OCI-M2 (cell line): ENCODE results near the gene CDC42BPG.

Experiments used
- DNase-seq: peaks from one replicate; lab custom pipeline; 2025; ENCODE audit not compliant: unreplicated experiment; lab: John Stamatoyannopoulos, UW

The CDC42BPG gene

GRCh38 chr11:64844330-64845128 is at the start of gene CDC42BPG:
Gene CDC42BPG, minus strand, starts transcription at chr11:64844653. Its CDS starts 84 bp downstream, at chr11:64844569.
- DNase-seq: no peak

DNA sequence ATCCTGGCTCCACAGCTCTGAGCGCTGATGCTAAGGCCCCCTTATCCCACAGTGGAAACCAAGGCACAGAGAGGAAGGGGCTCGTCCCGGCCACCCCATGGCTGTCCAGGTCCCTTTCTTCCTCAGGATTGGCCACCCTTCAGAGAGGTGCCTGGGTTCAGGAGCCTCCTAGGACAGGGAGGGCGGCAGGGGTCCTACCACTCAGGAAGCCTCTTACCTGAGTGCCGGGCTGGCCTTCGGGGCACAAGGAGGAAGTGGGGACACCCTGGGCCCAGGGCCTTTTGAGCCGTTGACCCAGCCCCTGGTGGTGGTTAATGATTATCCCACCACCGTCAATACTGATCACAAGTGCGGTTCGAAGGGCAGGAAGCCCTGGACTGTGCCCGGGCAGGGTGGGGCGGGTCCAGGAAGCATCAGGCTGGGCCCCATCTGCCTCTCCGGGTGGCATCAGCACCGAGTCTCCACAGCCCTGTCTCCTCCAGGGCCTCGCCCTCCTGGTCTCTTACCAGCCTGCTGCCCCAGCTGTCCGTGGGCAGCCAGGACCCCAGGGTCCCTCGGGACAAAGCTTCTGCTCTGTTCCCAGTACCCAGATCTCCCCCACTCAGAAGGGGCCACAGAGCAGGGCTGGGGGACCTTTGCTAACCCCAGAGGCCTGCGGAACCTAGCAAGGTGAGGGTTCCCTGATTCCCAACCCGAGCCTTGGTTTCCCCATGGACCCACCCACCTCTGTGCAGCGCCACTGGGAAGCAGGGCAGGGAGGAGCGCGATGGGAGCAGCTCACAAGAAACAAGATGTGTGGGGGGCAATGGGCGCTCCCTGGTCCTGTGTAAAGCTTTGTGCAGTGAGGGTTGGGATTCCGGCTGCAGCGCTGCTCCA is 49.0 kb upstream of the CDC42BPG start:
- DNase-seq: no peak

DNA sequence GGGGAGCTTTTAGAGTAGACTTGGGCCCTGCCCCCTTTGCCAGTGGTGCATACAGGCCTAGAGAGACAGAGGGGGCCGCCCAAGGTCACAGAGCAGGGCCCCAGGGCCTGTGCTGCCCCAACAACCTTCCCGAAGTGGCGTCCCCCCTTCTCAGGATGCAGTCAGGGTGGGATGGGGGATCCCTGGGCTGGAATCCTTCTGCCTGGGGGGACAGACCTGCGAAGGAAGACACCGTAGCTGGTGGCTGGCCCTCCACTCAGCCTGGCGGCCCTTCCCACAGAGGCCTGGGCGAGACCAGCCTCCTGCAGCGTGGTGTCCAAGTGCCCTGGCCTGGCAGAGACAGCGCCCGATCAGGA is 48.4 kb upstream of the CDC42BPG start:
- DNase-seq: no peak

DNA sequence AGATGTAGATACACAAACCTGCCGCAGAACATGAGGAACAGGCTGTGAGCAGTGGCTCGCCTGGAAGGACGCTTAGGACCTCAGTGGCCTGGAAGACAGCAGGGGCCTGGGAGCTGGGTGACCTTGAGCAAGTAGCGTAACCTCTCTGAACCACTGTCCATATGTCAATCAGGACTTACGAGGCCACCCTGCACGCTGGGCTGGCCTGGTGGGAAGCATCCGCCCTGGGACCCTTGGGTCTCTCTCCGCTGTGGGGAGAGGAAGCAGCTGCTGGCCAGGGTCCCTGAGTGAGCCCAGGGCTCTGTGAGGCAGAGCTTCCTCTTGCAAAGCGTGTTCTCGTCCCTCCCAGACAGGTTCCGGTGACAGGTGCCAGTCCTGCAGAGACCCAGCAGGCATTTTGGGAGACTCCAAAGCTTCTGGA is 48.0 kb upstream of the CDC42BPG start:
- no peak for DNase-seq

DNA sequence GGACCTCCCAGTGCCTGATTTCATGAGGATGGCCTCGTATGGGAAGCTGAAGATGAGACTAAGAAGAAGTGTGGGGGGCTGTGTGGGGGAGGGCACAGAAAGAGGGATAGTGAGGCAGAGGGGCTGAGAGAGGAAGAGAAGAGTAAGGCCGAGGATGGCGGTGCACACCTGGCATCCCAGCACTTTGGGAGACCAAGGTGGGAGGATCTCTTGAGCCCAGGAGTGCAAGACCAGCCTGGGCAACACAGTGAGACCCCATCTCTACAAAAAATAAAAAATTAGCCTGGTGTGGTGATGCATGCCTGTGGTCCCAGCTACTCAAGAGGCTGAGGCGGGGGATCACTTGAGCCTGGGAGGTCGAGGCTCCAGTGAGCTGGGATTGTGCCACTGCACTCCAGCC is 47.4 kb upstream of the CDC42BPG start:
- no peak for DNase-seq

DNA sequence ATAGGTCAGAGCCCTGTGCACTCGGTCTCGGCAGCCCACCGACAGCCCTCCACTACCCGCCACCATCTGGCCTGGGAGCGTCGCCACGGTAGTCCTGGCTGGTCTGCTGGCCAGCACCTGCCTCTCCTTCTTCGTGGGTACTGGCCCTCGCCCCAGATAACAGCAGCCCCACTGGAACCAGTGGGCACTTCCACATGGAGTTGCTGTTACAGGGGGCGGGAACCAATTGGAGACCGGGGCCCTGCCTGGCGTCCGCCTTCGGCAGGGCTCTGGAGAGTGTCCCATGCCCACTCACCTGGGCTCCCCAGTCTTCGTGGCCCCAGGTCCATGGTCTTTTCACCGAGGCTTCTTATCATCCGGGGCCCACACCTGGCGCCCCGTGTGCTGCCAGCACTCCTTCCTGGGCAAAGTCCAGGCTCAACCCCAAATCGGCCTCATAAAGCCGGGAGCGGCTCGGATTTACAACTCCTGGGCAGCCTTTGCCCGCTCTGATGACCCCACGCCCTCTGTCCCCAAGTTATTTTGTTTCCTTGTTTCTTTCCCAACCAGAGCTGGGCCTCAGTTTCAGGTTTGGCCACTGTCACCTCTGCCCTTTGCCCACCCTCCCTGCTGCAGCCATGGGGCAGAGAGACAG is 46.9 kb upstream of the CDC42BPG start:
- no peak for DNase-seq

GRCh38 chr11:64890522-64890939 is 46.1 kb upstream of the CDC42BPG start:
- DNase-seq: no peak

DNA sequence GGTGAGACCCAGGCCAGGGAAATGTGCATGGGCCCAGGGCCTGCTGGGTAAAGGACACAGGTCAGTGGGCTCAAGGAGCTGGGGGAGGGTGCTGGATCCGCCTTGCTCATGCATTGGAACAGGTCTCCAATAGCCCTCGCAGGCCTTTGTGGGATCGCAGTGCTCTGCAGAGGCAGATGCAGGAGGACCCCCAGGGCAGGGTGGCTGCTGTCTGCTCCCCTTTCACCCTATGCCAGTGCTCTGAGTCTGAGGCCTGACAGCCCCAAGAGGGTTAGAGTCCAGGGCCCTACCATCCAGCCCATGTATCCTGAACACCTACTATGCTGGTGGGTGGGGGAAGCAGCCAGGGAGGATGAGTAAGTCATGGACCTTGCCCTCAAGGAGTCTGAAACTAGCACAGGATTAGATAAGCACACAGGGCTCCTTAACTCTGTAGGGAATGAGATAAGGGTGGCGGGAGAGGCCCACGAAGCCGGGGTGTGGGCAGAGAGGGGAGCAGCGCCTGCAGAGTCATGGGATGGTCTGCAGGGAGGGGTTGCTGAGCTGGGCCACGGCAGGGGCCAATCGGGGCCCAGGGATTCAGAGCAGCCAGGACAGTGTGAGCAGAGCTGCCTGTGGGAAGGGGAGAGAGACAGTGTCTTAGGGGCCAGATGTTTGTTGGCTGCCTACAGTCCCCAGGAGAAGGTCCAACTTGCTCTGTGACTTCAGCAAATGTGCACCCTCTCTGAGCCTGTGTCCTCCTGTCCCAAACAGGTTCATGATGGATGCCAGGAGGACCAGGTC is 44.5 kb upstream of the CDC42BPG start:
- DNase-seq: peak; percentile 68

GRCh38 chr11:64888406-64888728 is 43.9 kb upstream of the CDC42BPG start:
- no peak for DNase-seq

DNA sequence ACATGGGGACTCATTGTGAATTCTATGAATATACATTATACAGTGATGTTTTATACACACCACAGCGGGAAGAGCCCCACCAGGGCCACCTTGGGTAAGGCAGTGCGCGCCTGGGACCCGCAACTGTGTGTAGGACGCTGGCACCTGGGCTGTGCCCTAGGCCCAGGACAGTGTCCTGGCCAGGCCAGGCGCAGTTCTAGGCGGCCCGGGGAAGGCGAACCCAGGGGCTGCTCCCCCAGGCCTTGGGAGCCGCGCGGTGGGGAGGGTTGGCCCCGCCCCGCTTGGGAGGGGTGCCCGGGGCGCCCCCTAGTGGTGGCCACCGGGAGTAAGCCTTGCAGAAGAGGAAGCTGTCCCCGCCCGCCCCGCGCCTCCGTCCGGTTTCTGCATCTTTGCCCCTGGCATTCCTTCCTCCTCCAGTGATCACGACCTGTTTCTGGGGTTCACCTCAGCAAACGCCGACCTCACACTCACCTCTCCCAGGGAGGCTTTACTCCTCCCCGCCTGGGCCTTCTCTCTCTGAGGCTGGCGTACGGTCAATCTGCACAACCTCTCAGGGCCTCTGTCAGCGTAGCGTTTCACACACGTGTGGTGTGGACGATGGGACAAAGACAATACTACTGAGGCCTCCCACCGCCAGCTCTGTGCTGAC is 43.4 kb upstream of the CDC42BPG start:
- DNase-seq: no peak

DNA sequence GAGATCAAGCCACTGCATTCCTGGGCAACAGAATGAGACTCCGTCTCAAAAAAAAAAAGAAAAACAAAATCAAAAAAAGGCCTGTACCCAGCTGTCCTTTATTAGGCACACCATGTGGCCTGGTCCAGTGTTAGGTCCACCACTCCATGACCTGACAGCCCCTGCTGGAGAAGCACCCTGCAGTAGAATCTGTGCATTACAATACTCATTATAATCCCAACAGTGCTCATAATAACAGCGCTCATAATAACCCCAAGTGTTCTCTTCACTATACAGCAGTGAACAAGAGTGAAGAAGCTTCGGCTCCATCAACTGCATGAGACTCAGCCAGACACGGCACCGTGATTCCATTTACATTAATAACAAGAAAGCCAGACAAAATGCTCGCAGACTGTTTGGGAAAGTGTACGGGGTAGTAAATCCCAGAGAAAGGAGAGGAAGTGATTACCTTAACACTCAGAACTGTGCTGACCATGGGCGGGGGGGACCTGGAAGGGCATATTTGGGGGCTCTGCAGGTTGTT is 42.8 kb upstream of the CDC42BPG start:
- no peak for DNase-seq

DNA sequence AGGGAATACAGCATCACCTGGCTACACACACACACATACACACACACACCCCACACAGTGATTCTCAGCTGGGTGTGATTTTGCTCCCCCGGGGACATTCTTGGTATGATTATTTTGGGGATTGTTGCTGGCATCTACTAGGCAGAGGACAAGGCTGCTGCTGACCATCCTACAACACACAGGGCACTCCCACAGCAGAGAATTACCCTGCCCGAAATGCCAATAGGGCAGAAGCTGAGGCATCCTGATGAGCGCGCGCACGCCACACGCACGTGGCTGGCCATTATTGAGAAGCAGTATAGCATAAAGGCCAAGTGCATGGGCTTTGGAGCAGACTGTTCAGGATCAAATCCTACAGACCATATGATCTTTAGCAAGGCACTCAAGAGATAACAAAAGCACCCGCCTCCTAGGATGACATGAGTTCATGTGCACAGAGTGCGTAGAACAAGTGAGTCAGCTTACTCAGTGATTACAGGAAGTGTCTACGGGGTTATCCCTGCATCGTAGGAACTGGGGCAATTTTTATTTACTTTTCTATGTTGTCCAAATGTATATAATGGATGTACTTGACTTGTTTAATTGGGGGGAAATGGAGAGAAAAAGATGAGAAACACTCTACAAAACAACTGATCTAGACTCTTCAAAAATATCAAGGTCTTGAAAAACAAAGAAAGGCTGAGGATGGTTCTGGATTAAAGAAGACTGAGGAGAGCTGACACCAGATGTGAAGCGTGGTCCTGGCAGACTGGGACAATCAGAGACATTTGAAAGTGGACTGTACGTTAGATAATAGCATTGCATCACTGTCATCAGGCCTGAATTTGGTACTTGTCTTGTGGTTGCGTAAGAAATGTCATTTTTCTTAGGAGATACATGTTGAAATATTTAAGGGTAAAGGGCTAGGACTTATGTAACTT is 41.2 kb upstream of the CDC42BPG start:
- DNase-seq: peak; percentile 68

- DNase-seq: no peak
Measured at GRCh38 chr11:64884019-64884418, 39.6 kb upstream of the CDC42BPG start.

DNA sequence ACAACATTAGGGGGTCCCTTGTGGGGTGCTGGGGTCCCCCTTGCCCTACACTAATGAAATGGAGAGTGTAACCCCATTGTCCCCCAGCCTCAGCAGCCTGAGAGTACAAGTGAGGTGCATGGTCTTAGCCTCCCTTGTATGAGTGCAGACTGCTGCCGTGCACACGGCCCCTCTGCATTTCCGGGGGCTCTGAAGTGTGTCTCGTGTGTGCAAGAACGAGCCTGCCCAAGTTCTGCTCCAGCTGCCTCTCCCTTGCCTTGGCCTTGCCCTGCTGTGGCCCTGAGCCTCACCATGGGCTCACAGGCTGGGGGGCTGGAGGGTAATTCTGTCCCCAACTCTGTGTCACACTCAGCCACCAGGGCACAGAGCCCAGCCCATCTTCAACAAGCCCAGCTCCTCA is 39.1 kb upstream of the CDC42BPG start:
- DNase-seq: no peak

- no peak for DNase-seq
Measured at GRCh38 chr11:64882243-64882642, 37.8 kb upstream of the CDC42BPG start.

DNA sequence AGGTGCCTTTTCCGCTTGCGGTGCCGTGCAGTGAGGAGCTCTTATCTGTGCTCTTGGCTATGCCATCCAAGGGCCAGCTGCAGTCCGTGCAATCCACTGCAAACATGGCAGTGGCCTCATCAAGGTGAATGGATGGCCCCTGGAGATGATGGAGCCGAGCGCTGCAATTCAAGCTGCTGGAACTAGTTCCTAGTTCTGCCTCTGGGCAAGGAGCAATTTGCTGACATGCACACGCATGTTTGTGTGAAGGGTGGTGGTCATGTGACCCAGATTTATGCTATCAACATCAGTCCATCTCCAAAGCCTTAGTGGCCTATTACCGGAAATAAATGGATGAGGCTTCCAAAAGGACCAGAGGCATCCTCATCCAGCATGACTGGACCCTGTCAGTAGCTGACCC is 37.0 kb upstream of the CDC42BPG start:
- DNase-seq: no peak

DNA sequence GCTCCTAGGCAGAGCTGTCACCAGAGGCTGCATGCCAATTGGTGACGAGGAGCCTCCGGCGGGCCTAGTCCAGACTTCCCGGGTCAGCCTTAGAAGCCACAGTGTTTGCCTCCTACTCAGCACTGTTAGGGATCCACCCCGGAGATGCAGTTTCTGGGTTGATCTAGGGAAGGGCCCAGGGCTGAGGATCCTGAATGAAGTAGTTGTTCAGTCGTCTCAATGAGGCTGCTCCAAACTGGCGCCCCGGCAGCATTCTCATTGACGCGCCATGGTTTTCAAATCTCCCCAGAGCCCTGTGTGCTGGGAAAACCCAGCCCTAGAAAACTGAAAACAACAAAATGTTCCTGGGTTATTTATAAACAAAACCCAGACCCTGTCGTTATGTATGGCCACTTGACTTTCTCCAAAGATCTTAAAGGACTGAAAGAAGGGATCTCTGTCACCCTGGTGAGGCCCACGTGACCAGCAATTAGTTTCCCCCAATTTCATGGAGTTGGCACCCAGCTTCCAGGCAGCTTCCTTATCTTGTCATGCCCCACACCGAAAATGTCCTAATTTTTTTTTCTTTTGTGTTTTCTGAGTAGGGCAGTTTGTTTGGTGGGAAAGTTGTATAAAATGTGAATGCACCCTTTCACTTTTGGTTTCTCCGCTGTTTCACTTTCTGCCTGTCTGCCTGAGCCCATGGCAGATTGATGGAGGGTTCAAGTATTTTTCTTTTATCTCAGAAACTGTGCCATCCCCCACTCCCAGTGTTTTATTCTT is 36.0 kb upstream of the CDC42BPG start:
- DNase-seq: no peak

DNA sequence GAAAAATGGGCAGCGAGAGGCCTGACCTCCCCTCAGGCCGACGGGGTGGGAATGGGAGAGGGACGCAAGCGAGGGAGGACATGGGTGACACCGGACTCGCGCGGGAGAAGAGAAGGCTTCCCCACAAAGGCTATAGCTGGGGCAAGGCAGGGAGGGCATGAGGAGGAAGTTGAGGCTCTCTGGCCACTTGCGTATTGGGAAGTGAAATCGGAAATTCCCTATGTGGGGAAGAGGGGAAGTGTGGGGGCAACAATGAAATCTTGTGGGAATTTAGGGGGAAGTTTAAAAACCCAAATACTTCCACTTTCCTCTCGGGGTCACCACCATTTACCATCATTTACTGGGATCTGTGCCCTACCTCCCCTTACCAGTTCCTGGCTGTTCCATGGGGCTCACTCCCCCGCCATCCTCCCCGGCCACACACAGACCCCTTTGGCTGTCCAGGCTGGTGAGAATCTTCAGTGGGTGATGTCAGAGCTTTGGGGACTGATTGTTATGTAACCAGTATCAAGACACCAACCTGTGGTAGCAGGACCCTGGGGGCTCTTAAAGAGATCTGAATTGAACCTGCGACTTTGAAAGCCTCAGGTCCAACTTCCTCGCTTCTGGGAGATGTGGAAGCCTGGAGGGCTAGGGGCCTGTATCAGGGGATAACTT is 34.9 kb upstream of the CDC42BPG start:
- no peak for DNase-seq
